SK-N-SH (cell line): Measurements from ENCODE around the gene ULBP2. TPM values are rescaled to one million over a fixed set of nuclear protein-coding genes. Genes with fewer than 3 reads are reported as not detected.

Experiments used
- CTCF ChIA-PET: fragments of 300-600, 350-600 bp; formaldehyde crosslinking; extraction: SDS; loops from one replicate; lab custom pipeline; 2021; lab: Yijun Ruan, JAX
- POLR2A ChIA-PET: fragments of 350-600 bp; sonication (Branson Sonifier 250); formaldehyde crosslinking; extraction: SDS; loops from one replicate; lab custom pipeline; 2020; ENCODE audit warnings: antibody characterized with exemption, inconsistent platforms; lab: Yijun Ruan, JAX
- DNase-seq: peaks from one replicate; pipeline ENCODE4 v3.0.0; 2012
- H2AFZ ChIP-seq: fragments of 200-600 bp; sonication (generic); 2 replicates; pipeline ENCODE4 v1.8.1; 2016; ENCODE audit warnings: antibody characterized with exemption, mild to moderate bottlenecking, low read depth
- H3F3A ChIP-seq: fragments of 200-600 bp; sonication (generic); replicated peaks from 2 replicates; pipeline ENCODE3; 2016; ENCODE audit warnings: antibody characterized with exemption, mild to moderate bottlenecking; ENCODE audit not compliant: insufficient read depth
- H3K27ac ChIP-seq, 2 experiments: fragments of 200-500 bp in 1 of 2; fragments of 200-600 bp in 1 of 2; sonication (Bioruptor generic) in 1 of 2; sonication (generic), shearing (Covaris generic) in 1 of 2; 2 replicates each; pipeline versions ENCODE4 v1.5.1 to v1.6.1; 2014 to 2016; ENCODE audit warnings: low read depth in 2 of 2, inconsistent platforms in 1 of 2, low read length in 1 of 2, mild to moderate bottlenecking in 1 of 2, mixed read lengths in 1 of 2
- H3K27me3 ChIP-seq: fragments of 200-600 bp; sonication (generic), shearing (Covaris generic); 2 replicates; pipeline ENCODE4 v1.6.1; 2016; ENCODE audit warnings: mixed run types; ENCODE audit not compliant: insufficient read depth
- H3K36me3 ChIP-seq, 2 experiments: fragments of 200-500 bp in 1 of 2; fragments of 200-600 bp in 1 of 2; sonication (Bioruptor generic) in 1 of 2; sonication (generic) in 1 of 2; replicated peaks in 1 of 2; 2 replicates each; pipeline versions ENCODE3 to v1.5.1; 2014 to 2016; ENCODE audit warnings: low read length in 1 of 2, mild to moderate bottlenecking in 1 of 2; ENCODE audit not compliant: insufficient read depth in 2 of 2, control insufficient read depth in 1 of 2
- H3K4me1 ChIP-seq, 2 experiments: fragments of 200-500 bp in 1 of 2; fragments of 200-600 bp in 1 of 2; sonication (Bioruptor generic) in 1 of 2; sonication (generic), shearing (Covaris generic) in 1 of 2; 2 replicates each; pipeline versions ENCODE4 v1.5.1 to v1.6.1; 2014 to 2016; ENCODE audit warnings: low read depth in 1 of 2, low read length in 1 of 2, mixed run types in 1 of 2; ENCODE audit not compliant: insufficient read depth in 2 of 2, control insufficient read depth in 1 of 2
- H3K4me2 ChIP-seq: fragments of 200-600 bp; sonication (generic), shearing (Covaris generic); 2 replicates; pipeline ENCODE4 v1.6.1; 2017; ENCODE audit warnings: mixed run types
- H3K4me3 ChIP-seq, 2 experiments: fragments of 200-500 bp in 1 of 2; fragments of 200-600 bp in 1 of 2; sonication (Bioruptor generic) in 1 of 2; sonication (generic), shearing (Covaris generic) in 1 of 2; 2 replicates each; pipeline versions ENCODE4 v1.5.1 to v1.8.1; 2014 to 2016; ENCODE audit warnings: low read depth in 2 of 2, inconsistent platforms in 1 of 2, low read length in 1 of 2, mild to moderate bottlenecking in 1 of 2, mixed read lengths in 1 of 2, moderate library complexity in 1 of 2
- H3K79me2 ChIP-seq: fragments of 200-600 bp; sonication (generic); 2 replicates; pipeline ENCODE4 v1.8.1; 2017; ENCODE audit warnings: mild to moderate bottlenecking; ENCODE audit not compliant: insufficient read depth
- H3K9ac ChIP-seq: fragments of 200-600 bp; sonication (generic); 2 replicates; pipeline ENCODE4 v1.6.1; 2017; ENCODE audit warnings: mixed run types
- H3K9me2 ChIP-seq: fragments of 200-600 bp; sonication (generic); 2 replicates; pipeline ENCODE4 v1.6.1; 2017; ENCODE audit warnings: mixed run types
- H3K9me3 ChIP-seq: fragments of 200-600 bp; sonication (generic); 2 replicates; pipeline ENCODE4 v1.6.1; 2017; ENCODE audit warnings: mixed run types, mild to moderate bottlenecking, moderate library complexity
- H4K20me1 ChIP-seq: fragments of 200-600 bp; sonication (generic); 2 replicates; pipeline ENCODE4 v1.6.1; 2017; ENCODE audit warnings: mild to moderate bottlenecking, mixed run types; ENCODE audit not compliant: insufficient read depth
- CTCF ChIP-seq: fragments of 200-600 bp; sonication (generic); IDR thresholded peaks from 2 replicates; pipeline ENCODE4 v1.6.1; 2017; ENCODE audit warnings: antibody characterized with exemption, mild to moderate bottlenecking, moderate library complexity
- ELF1 ChIP-seq: IDR thresholded peaks from 2 replicates; pipeline ENCODE4 v1.4.0; 2012
- EP300 ChIP-seq, 2 experiments: IDR thresholded peaks; 2 replicates each; pipeline versions ENCODE4 v1.4.0 to v1.6.1; 2012; ENCODE audit warnings: borderline replicate concordance in 1 of 2, low read depth in 1 of 2, low read length in 1 of 2
- EZH2phosphoT487 ChIP-seq: fragments of 200-600 bp; sonication (generic); IDR thresholded peaks from 2 replicates; pipeline ENCODE4 v1.6.1; 2017; ENCODE audit warnings: low read depth, mixed run types, mild to moderate bottlenecking, antibody characterized with exemption, moderate library complexity, borderline replicate concordance
- FOSL2 ChIP-seq: IDR thresholded peaks from 2 replicates; pipeline ENCODE4 v1.4.0; 2012; ENCODE audit warnings: low read depth, mild to moderate bottlenecking, moderate library complexity, borderline replicate concordance
- FOXJ3 ChIP-seq: sonication (generic); formaldehyde crosslinking; IDR thresholded peaks from 2 replicates; pipeline ENCODE4 v1.5.1; 2020; ENCODE audit warnings: mild to moderate bottlenecking, missing genetic modification reagents
- FOXM1 ChIP-seq: IDR thresholded peaks from 2 replicates; pipeline ENCODE4 v1.4.0; 2012; ENCODE audit warnings: low read depth, mild to moderate bottlenecking
- GABPA ChIP-seq: IDR thresholded peaks from 2 replicates; pipeline ENCODE4 v1.4.0; 2012; ENCODE audit warnings: low read depth, mild to moderate bottlenecking
- JUND ChIP-seq: IDR thresholded peaks from 2 replicates; pipeline ENCODE4 v1.4.0; 2012
- MXI1 ChIP-seq: IDR thresholded peaks from 2 replicates; pipeline ENCODE4 v1.6.1; 2012; ENCODE audit warnings: mild to moderate bottlenecking, low read depth, low read length, improper control_type of control experiment
- NFIC ChIP-seq: IDR thresholded peaks from 2 replicates; pipeline ENCODE4 v1.4.0; 2012; ENCODE audit warnings: borderline replicate concordance
- NRF1 ChIP-seq: IDR thresholded peaks from 2 replicates; pipeline ENCODE4 v1.6.1; 2012; ENCODE audit warnings: low read depth, mild to moderate bottlenecking, low read length
- PBX3 ChIP-seq: IDR thresholded peaks from 2 replicates; pipeline ENCODE4; 2012
- RAD21 ChIP-seq: IDR thresholded peaks from 2 replicates; pipeline ENCODE4 v1.6.1; 2012; ENCODE audit warnings: mild to moderate bottlenecking, low read length
- RCOR1 ChIP-seq: fragments of 150-350 bp; IDR thresholded peaks from 2 replicates; pipeline ENCODE4 v1.6.1; 2017; ENCODE audit warnings: antibody characterized with exemption, low read length
- RFX5 ChIP-seq: IDR thresholded peaks from 2 replicates; pipeline ENCODE4 v1.6.1; 2012; ENCODE audit warnings: mild to moderate bottlenecking, improper control_type of control experiment, low read length
- RXRA ChIP-seq: IDR thresholded peaks from 2 replicates; pipeline ENCODE4 v1.4.0; 2012; ENCODE audit warnings: low read depth, mild to moderate bottlenecking, borderline replicate concordance
- SIN3A ChIP-seq: IDR thresholded peaks from 2 replicates; pipeline ENCODE4 v1.6.1; 2012; ENCODE audit warnings: low read depth, mild to moderate bottlenecking, low read length, moderate library complexity, borderline replicate concordance
- SMC3 ChIP-seq: IDR thresholded peaks from 2 replicates; pipeline ENCODE4 v1.6.1; 2012; ENCODE audit warnings: low read depth, low read length, improper control_type of control experiment
- TAF1 ChIP-seq: IDR thresholded peaks from 2 replicates; pipeline ENCODE4 v1.6.1; 2012; ENCODE audit warnings: low read depth, mild to moderate bottlenecking, low read length, moderate library complexity, borderline replicate concordance
- WGBS: methylation state at CpG from one replicate; pipeline ENCODE4 v1.1.6; 2017; ENCODE audit warnings: low lambda C conversion rate; 5-methylcytosine and 5-hydroxymethylcytosine counted together
- polyA plus RNA-seq, 3 experiments: library from polyadenylated mRNA; depleted of rRNA; stranded (reverse); fragments of >200 nt; gene quantifications; 2 replicates each; pipeline ENCODE4 v1.2.3, GENCODE V29; 2012
- TF ChIP-seq, protein P1 (sequence below): fragments of 150-350 bp; IDR thresholded peaks from 2 replicates; pipeline ENCODE4 v1.6.1; 2016; ENCODE audit warnings: mild to moderate bottlenecking, low read depth, low read length
- TF ChIP-seq, protein P2 (sequence below): IDR thresholded peaks from 2 replicates; pipeline ENCODE4 v1.4.0; 2012; ENCODE audit warnings: low read depth

The ULBP2 gene
- polyA plus RNA-seq, 1 of the 3 experiments (the other 2 are of a cell fraction), result 5.0 TPM

- TF ChIP-seq CTCF, result no peak
- TF ChIP-seq RAD21, result no peak
- TF ChIP-seq, protein P1, sequence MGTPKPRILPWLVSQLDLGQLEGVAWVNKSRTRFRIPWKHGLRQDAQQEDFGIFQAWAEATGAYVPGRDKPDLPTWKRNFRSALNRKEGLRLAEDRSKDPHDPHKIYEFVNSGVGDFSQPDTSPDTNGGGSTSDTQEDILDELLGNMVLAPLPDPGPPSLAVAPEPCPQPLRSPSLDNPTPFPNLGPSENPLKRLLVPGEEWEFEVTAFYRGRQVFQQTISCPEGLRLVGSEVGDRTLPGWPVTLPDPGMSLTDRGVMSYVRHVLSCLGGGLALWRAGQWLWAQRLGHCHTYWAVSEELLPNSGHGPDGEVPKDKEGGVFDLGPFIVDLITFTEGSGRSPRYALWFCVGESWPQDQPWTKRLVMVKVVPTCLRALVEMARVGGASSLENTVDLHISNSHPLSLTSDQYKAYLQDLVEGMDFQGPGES, result no peak
- no peak for TF ChIP-seq ELF1
- TF ChIP-seq FOSL2, result no peak
- no peak for TF ChIP-seq RXRA
- TF ChIP-seq EP300 (IDR thresholded peaks at IDR 0.05; ENCODE audit: borderline replicate concordance in 1 of 2, low read depth in 1 of 2, low read length in 1 of 2), result no peak
- TF ChIP-seq PBX3, result no peak
- TF ChIP-seq SMC3, result no peak
- no peak for TF ChIP-seq NRF1
- TF ChIP-seq RCOR1, result no peak
- no peak for TF ChIP-seq JUND
- TF ChIP-seq NFIC, result no peak
Measured at GRCh38 chr6:149923327-149923986, 18.4 kb upstream of the ULBP2 start (continued).

DNA sequence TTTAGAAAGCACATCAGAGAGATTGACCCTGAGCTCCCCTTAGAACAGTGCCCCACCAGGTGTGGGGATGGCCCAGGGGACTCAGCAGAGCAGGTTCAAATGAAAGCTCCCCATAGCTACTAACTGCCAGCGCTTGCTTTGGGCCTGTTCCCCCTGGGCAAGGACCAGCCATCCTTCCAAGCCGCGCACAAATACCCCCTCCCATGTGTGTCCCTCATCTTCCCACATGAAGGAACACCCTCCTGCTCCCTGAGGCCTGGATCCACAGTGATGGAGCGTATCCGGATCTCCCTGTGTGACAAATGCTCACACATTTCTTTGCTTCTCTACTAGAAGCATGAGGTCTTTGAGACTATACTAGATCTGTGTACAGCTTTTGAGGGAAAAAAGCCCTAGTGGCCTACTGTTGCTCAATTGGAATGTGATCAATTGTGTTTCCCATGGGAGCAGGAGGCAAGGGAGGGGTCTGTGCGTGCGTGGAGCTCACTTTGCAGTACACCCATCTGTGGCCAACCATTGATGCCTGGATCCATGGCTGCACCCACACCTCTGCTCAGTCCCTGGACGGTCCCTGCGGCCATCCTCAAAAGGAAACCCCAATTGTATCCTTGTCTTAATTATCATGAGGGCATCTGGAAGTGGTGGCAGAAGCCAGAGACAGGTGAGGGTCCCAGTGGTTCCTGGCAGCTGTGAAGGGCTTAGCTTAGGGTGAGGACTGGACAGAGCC lies 17.4 kb upstream of the ULBP2 start:
- WGBS, result 100% methylated on average over 8 of the region's 9 CpGs
- no peaks in the 10 kb centered on the region for H3K9me2 ChIP-seq
- ChIA-PET POLR2A (no interaction called here), CTCF (interaction anchor here (0.7 to 2.4 kb wide), 6 partner anchors 42 to 359 kb away, joined by 3 to 23 read pairs (median 6); partner anchors contain the start of genes GINM1 and LRP11)
- H3K4me3 ChIP-seq, result no peak overlapping the region
- DNase-seq, result no peak
- no peaks in the 10 kb centered on the region for H3F3A ChIP-seq
- H3K4me2 ChIP-seq, result no peak overlapping the region
- H2AFZ ChIP-seq, result no peak overlapping the region
- peaks cover 0 to 9% of the 10 kb centered on the region in 2 experiments; a peak in 1 of 4 replicates for H3K4me1 ChIP-seq
- H3K79me2 ChIP-seq, result no peaks in the 10 kb centered on the region
- no peak overlapping the region for H3K9ac ChIP-seq
- no peaks in the 10 kb centered on the region; the same call in 1 of the 2 replicates for H3K27me3 ChIP-seq
- no peak overlapping the region for H3K27ac ChIP-seq
- no peaks in the 10 kb centered on the region for H4K20me1 ChIP-seq
- no peak for TF ChIP-seq RFX5
- TF ChIP-seq GABPA, result no peak
- TF ChIP-seq, protein P1, result no peak
- no peak for TF ChIP-seq FOXJ3 (CRISPR knock-in tag)
- no peak for TF ChIP-seq TAF1
- TF ChIP-seq PBX3, result no peak
- TF ChIP-seq NRF1, result no peak
- no peak for TF ChIP-seq NFIC
- no peak for TF ChIP-seq FOXM1
- no peak for TF ChIP-seq SIN3A
- TF ChIP-seq, protein P2, sequence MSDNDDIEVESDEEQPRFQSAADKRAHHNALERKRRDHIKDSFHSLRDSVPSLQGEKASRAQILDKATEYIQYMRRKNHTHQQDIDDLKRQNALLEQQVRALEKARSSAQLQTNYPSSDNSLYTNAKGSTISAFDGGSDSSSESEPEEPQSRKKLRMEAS, result no peak
- TF ChIP-seq RCOR1, result no peak
- no peak for TF ChIP-seq FOSL2
- no peak for TF ChIP-seq ELF1
- no peak for TF ChIP-seq JUND
- no peak for TF ChIP-seq EZH2phosphoT487
- TF ChIP-seq MXI1, result no peak
- H3K9me3 ChIP-seq, result no peaks in the 10 kb centered on the region
- H3K36me3 ChIP-seq, result no peaks in the 10 kb centered on the region
